CD14-positive monocyte (primary cell): Measurements from ENCODE around the gene ZNF273. TPM values are rescaled to one million over a fixed set of nuclear protein-coding genes. Genes with fewer than 3 reads are reported as not detected.

Experiments
- DNase-seq, 3 donors: peaks; one replicate each; pipeline ENCODE4 v3.0.0-alpha.2; 2011 to 2022
- H2AFZ ChIP-seq: 2 replicates; pipeline ENCODE4 v1.6.0; 2012; ENCODE audit warnings: mild to moderate bottlenecking, low read depth, low read length, inconsistent platforms; ENCODE audit not compliant: insufficient read depth, poor library complexity, severe bottlenecking
- H3K27ac ChIP-seq, 2 donors: 1 replicate in 1 of 2; 2 replicates in 1 of 2; pipeline ENCODE4 v1.5.1; 2012 to 2013; ENCODE audit warnings: low read length in 2 of 2, control low read depth in 1 of 2, inconsistent platforms in 1 of 2, low read depth in 1 of 2, mild to moderate bottlenecking in 1 of 2
- H3K27me3 ChIP-seq, 2 donors: one replicate each; pipeline versions ENCODE4 v1.6.0 to v1.6.1; 2011 to 2013; ENCODE audit warnings: low read length in 2 of 2; ENCODE audit not compliant: control insufficient read depth in 2 of 2, insufficient read depth in 2 of 2
- H3K36me3 ChIP-seq, 2 donors: replicated peaks in 1 of 2; 1 replicate in 1 of 2; 2 replicates in 1 of 2; pipeline versions ENCODE4 v1.5.1 to v1.6.1; 2012 to 2013; ENCODE audit warnings: low read length in 2 of 2, control low read depth in 1 of 2, inconsistent platforms in 1 of 2, mild to moderate bottlenecking in 1 of 2; ENCODE audit not compliant: insufficient read depth in 2 of 2, control insufficient read depth in 1 of 2
- H3K4me1 ChIP-seq, 2 donors: 1 replicate in 1 of 2; 2 replicates in 1 of 2; pipeline versions ENCODE4 v1.5.1 to v1.6.1; 2012 to 2013; ENCODE audit warnings: low read length in 2 of 2, control low read depth in 1 of 2, inconsistent platforms in 1 of 2, mild to moderate bottlenecking in 1 of 2, moderate library complexity in 1 of 2; ENCODE audit not compliant: insufficient read depth in 2 of 2, control insufficient read depth in 1 of 2
- H3K4me2 ChIP-seq: replicated peaks from 2 replicates; pipeline ENCODE3; 2012; ENCODE audit warnings: low read length, moderate library complexity, mild to moderate bottlenecking; ENCODE audit not compliant: poor library complexity, severe bottlenecking; ENCODE audit errors: extremely low read depth
- H3K4me3 ChIP-seq, 3 experiments: fragments of 200-600 bp in 1 of 3; sonication (generic) in 1 of 3; replicated peaks in 1 of 3; 1 replicate in 2 of 3; 2 replicates in 1 of 3; pipeline ENCODE4 v1.5.1; 2011 to 2013; ENCODE audit warnings: low read length in 3 of 3, mild to moderate bottlenecking in 3 of 3, control low read depth in 2 of 3, low read depth in 2 of 3, inconsistent platforms in 1 of 3, moderate library complexity in 1 of 3
- H3K79me2 ChIP-seq: 2 replicates; pipeline ENCODE4 v1.6.0; 2012; ENCODE audit warnings: mild to moderate bottlenecking, control low read depth, inconsistent platforms, low read length, moderate library complexity; ENCODE audit not compliant: insufficient read depth
- H3K9ac ChIP-seq: 2 replicates; pipeline ENCODE4 v1.6.0; 2017; ENCODE audit warnings: low read length, mild to moderate bottlenecking; ENCODE audit not compliant: insufficient read depth, poor library complexity, severe bottlenecking
- H3K9me3 ChIP-seq, 2 donors: replicated peaks in 1 of 2; 1 replicate in 1 of 2; 2 replicates in 1 of 2; pipeline versions ENCODE4 v1.5.1 to v1.6.1; 2012 to 2013; ENCODE audit warnings: low read length in 2 of 2, control low read depth in 1 of 2; ENCODE audit not compliant: control insufficient read depth in 1 of 2, insufficient read depth in 1 of 2
- H4K20me1 ChIP-seq: 2 replicates; pipeline ENCODE4 v1.6.0; 2012; ENCODE audit warnings: mild to moderate bottlenecking, low read length, control low read depth, moderate library complexity; ENCODE audit not compliant: insufficient read depth
- H3K27ac Mint-ChIP-seq, 7 donors: one replicate each; pipeline ENCODE4 v1.8.0; 2020; ENCODE audit warnings: mild to moderate bottlenecking in 7 of 7, mixed read lengths in 7 of 7, moderate library complexity in 6 of 7, inconsistent platforms in 2 of 7
- H3K27me3 Mint-ChIP-seq, 3 donors: one replicate each; pipeline ENCODE4 v1.8.0; 2021 to 2022; ENCODE audit warnings: low read depth in 3 of 3, mild to moderate bottlenecking in 3 of 3, mixed read lengths in 3 of 3, moderate library complexity in 3 of 3, inconsistent platforms in 1 of 3
- H3K36me3 Mint-ChIP-seq, 2 donors: one replicate each; pipeline ENCODE4 v1.8.0; 2020; ENCODE audit warnings: mixed read lengths in 2 of 2, inconsistent platforms in 1 of 2, mild to moderate bottlenecking in 1 of 2
- H3K4me1 Mint-ChIP-seq: one replicate; pipeline ENCODE4 v1.8.0; 2020; ENCODE audit warnings: mild to moderate bottlenecking, mixed read lengths
- H3K4me3 Mint-ChIP-seq, 2 donors: one replicate each; pipeline ENCODE4 v1.8.0; 2020; ENCODE audit warnings: mild to moderate bottlenecking in 2 of 2, mixed read lengths in 2 of 2, moderate library complexity in 1 of 2
- H3K9me3 Mint-ChIP-seq, 7 donors: one replicate each; pipeline ENCODE4 v1.8.0; 2020 to 2022; ENCODE audit warnings: mixed read lengths in 7 of 7, mild to moderate bottlenecking in 6 of 7, moderate library complexity in 6 of 7, inconsistent platforms in 2 of 7
- CTCF ChIP-seq: fragments of 200-600 bp; IDR thresholded peaks from one replicate; pipeline ENCODE4 v1.8.0; 2022; ENCODE audit warnings: antibody characterized with exemption, mild to moderate bottlenecking
- WGBS: methylation state at CpG from one replicate; pipeline ENCODE4 v1.1.5; 2013; ENCODE audit warnings: missing lambda C conversion rate; ENCODE audit not compliant: insufficient coverage; 5-methylcytosine and 5-hydroxymethylcytosine counted together
- intact Hi-C, 2 donors: fragments of 100-400 bp; cut with micrococcal nuclease; formaldehyde crosslinking; loops; one replicate each; pipeline versions ENCODE4 v1.15.0 to v1.15.1; 2023
- polyA plus RNA-seq, 3 donors: library from polyadenylated mRNA; depleted of rRNA in 1 of 3; unstranded in 2 of 3; stranded (reverse) in 1 of 3; fragments of 300-500 nt in 2 of 3; fragments of >200 nt in 1 of 3; fragmentation: Illumina TruSeq in 2 of 3; gene quantifications; 1 replicate in 2 of 3; 2 replicates in 1 of 3; pipeline ENCODE4 v1.2.3, GENCODE V29; 2012 to 2021

ZNF273 gene
- polyA plus RNA-seq, 3 donors: 0.21 to 1.7 (median 0.62) TPM

DNA sequence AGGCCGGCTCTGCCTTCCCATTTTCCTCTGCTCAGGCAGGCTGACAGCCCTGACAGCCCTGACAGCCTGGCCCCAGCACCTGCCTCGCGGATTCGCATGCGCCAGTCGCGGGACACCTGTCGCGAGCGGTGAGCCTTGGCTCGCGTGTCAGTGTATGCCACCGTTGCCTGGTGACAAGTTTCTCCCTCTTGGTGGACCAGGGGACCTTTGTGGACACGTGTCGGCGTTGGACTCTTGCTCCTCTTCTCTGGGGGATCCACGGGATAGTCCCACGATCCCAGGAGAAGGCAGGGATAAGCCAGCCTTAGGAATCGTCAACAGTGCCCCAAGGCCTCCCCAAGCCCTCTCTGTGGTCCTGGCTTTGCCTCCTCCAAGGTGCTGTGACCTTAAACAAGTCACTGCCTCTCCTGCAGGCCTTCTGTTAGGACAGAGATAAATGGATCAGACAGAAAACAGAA, 18.1 kb upstream of the ZNF273 start:
- Histone ChIP-seq H3K27me3 (peaks cover 4 to 42% of the 10 kb centered on the region in 2 donors), H3K4me3 (no peak overlapping the region), H3K9ac (no peak overlapping the region), H3K79me2 (no peaks in the 10 kb centered on the region), H3K4me1 (peaks cover 16 to 21% of the 10 kb centered on the region in 2 donors), H3K36me3 (no peaks in the 10 kb centered on the region), H4K20me1 (no peaks in the 10 kb centered on the region), H3K27ac (no peak overlapping the region), H3K4me2 (no peak overlapping the region), H2AFZ (no peak overlapping the region), H3K9me3 (peaks cover 51 to 60% of the 10 kb centered on the region in 2 donors)
- Mint-ChIP-seq H3K9me3 (peaks cover 33 to 63% (median 54%) of the 10 kb centered on the region in 7 donors), H3K4me1 (peaks cover 21% of the 10 kb centered on the region), H3K27me3 (peaks cover 51 to 71% (median 52%) of the 10 kb centered on the region in 3 donors), H3K4me3 (no peak overlapping the region), H3K27ac (no peak overlapping the region), H3K36me3 (peaks cover 0 to 3% of the 10 kb centered on the region in 2 donors)
- no peak for DNase-seq
- 90% methylated on average over 18 of the region's 19 CpGs for WGBS
- intact Hi-C loops: no loop called here
- TF ChIP-seq CTCF: no peak

DNA sequence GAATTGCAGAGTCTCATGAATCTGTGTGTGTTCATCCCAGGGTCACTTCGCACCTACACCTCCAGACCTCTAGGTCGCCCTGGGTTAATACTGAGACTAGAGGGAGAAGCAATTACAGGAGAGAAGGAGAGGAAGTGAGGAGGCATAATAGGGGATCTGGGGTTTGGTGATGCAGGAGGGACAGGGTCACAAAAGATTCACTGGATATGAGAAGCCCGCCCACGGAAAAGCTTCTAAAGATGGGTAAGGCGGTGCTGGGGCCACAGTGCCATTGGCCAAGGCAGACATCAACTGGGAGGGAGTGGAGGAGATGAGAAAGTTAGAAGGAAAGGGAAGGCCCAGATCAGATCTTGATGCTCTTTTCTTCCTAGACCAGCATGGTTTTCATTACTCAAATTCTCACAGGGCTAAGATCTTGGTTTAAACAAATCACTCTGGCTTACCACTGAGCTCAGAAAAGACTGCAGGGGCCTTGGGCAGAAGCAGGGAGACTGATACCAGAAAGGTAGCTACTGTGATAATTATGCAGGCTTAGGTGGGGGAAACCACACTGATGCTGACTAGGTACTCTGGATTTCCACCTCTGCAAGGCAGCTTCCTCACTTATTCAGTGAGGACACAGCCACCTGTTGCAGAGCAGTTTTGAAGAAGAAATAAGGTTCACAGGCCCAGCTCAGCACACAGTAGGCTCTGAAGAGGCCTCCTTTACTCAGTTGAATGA, 17.4 kb upstream of the ZNF273 start:
- H3K27me3 ChIP-seq: peaks cover 4 to 49% of the 10 kb centered on the region in 2 donors
- no peak for DNase-seq
- H3K9me3 ChIP-seq: peaks cover 44 to 54% of the 10 kb centered on the region in 2 donors
- peaks cover 26 to 62% (median 46%) of the 10 kb centered on the region in 7 donors for H3K9me3 Mint-ChIP-seq
- no peak overlapping the region for H3K27ac Mint-ChIP-seq
- H3K9ac ChIP-seq: no peak overlapping the region
- H3K4me1 Mint-ChIP-seq: peaks cover 22% of the 10 kb centered on the region
- H3K4me2 ChIP-seq: no peak overlapping the region
- no peaks in the 10 kb centered on the region for H3K36me3 ChIP-seq
- H3K27me3 Mint-ChIP-seq: peaks cover 57 to 78% (median 60%) of the 10 kb centered on the region in 3 donors
- no peak overlapping the region for H3K27ac ChIP-seq
- H3K79me2 ChIP-seq: no peaks in the 10 kb centered on the region
- no peaks in the 10 kb centered on the region for H4K20me1 ChIP-seq
- H3K4me3 ChIP-seq: no peak overlapping the region
- peaks cover 16 to 21% of the 10 kb centered on the region in 2 donors for H3K4me1 ChIP-seq
- no peak for TF ChIP-seq CTCF
- peaks cover 0 to 3% of the 10 kb centered on the region in 2 donors for H3K36me3 Mint-ChIP-seq
- H3K4me3 Mint-ChIP-seq: no peak overlapping the region
- no peak overlapping the region for H2AFZ ChIP-seq
- intact Hi-C loops: no loop called here
- 100% methylated on average over 1 of the region's 5 CpGs for WGBS
